Measurements from ENCODE around the gene FHAD1. TPM values are rescaled to one million over a fixed set of nuclear protein-coding genes. Genes with fewer than 3 reads are reported as not detected.

Gene FHAD1
- total RNA-seq, 1 donor from 2014 or later, result not detected

GRCh38 chr1:15245593-15246360 lies 1.2 kb upstream of the FHAD1 start:
- Histone ChIP-seq H3K36me3 (ENCODE audit: control insufficient read depth, insufficient read depth, low read length) (no peaks in the 10 kb centered on the region), H3K4me3 (ENCODE audit: low read depth, low read length) (no peak overlapping the region), H3K27me3 (ENCODE audit: control insufficient read depth, insufficient read depth, low read length) (no peaks in the 10 kb centered on the region)
- DNase-seq (ENCODE audit: low read depth) (peak; percentile 65), FAIRE-seq (no peak)
- no peak for TF ChIP-seq CTCF (IDR thresholded peaks at IDR 0.05; ENCODE audit: insufficient read depth, low read length, severe bottlenecking)

GRCh38 chr1:15248216-15248615 lies 1.2 kb downstream of the FHAD1 start:
- Histone ChIP-seq H3K36me3 (ENCODE audit: control insufficient read depth, insufficient read depth, low read length) (no peaks in the 10 kb centered on the region), H3K27me3 (ENCODE audit: control insufficient read depth, insufficient read depth, low read length) (no peaks in the 10 kb centered on the region), H3K4me3 (ENCODE audit: low read depth, low read length) (no peak overlapping the region)
- DNase-seq (ENCODE audit: low read depth) (no peak), FAIRE-seq (no peak)
- no peak for TF ChIP-seq CTCF (IDR thresholded peaks at IDR 0.05; ENCODE audit: insufficient read depth, low read length, severe bottlenecking)

GRCh38 chr1:15249081-15249480 lies 2.1 kb downstream of the FHAD1 start:
- no peaks in the 10 kb centered on the region for H3K27me3 ChIP-seq (ENCODE audit: control insufficient read depth, insufficient read depth, low read length)
- H3K36me3 ChIP-seq (ENCODE audit: control insufficient read depth, insufficient read depth, low read length), result no peaks in the 10 kb centered on the region
- no peak overlapping the region for H3K4me3 ChIP-seq (ENCODE audit: low read depth, low read length)
- TF ChIP-seq CTCF (IDR thresholded peaks at IDR 0.05; ENCODE audit: insufficient read depth, low read length, severe bottlenecking), result no peak
- FAIRE-seq, result no peak
- DNase-seq (ENCODE audit: low read depth), result no peak

GRCh38 chr1:15251857-15252835 lies 5.1 kb downstream of the FHAD1 start:
- no peak for FAIRE-seq
- DNase-seq (ENCODE audit: low read depth), result no peak
- TF ChIP-seq CTCF (IDR thresholded peaks at IDR 0.05; ENCODE audit: insufficient read depth, low read length, severe bottlenecking), result no peak

GRCh38 chr1:15254559-15254958 lies 7.5 kb downstream of the FHAD1 start:
- H3K4me3 ChIP-seq (ENCODE audit: low read depth, low read length), result no peak overlapping the region
- no peak for TF ChIP-seq CTCF (IDR thresholded peaks at IDR 0.05; ENCODE audit: insufficient read depth, low read length, severe bottlenecking)
- no peaks in the 10 kb centered on the region for H3K36me3 ChIP-seq (ENCODE audit: control insufficient read depth, insufficient read depth, low read length)
- DNase-seq (ENCODE audit: low read depth) (no peak), FAIRE-seq (no peak)
- H3K27me3 ChIP-seq (ENCODE audit: control insufficient read depth, insufficient read depth, low read length), result no peaks in the 10 kb centered on the region

More at GRCh38 chr1:15251857-15252835, 5.1 kb downstream of the FHAD1 start:
- Histone ChIP-seq H3K36me3 (ENCODE audit: control insufficient read depth, insufficient read depth, low read length) (no peaks in the 10 kb centered on the region), H3K4me3 (ENCODE audit: low read depth, low read length) (no peak overlapping the region), H3K27me3 (ENCODE audit: control insufficient read depth, insufficient read depth, low read length) (no peaks in the 10 kb centered on the region)

Measured in bronchial epithelial cell (primary cell).